Dermis blood vessel endothelial cell (primary cell): ENCODE data around the gene ZNF594. TPM values are rescaled to one million over a fixed set of nuclear protein-coding genes. Genes with fewer than 3 reads are reported as not detected.
"Not testable (repeated sequence)": the region's sequence is repeated elsewhere in the genome, so short reads cannot be mapped to it uniquely, and the experiment has no call there.

Experiments used
- DNase-seq: peaks from one replicate; pipeline ENCODE4 v3.0.0; 2010
- total RNA-seq: library from RNA; depleted of rRNA; stranded (reverse); fragments of >200 nt; gene quantifications from 2 replicates; pipeline ENCODE4 v1.2.3, GENCODE V29; 2014

ZNF594 gene
- total RNA-seq, 1 donor from 2014 or later: 3.4 TPM

DNA sequence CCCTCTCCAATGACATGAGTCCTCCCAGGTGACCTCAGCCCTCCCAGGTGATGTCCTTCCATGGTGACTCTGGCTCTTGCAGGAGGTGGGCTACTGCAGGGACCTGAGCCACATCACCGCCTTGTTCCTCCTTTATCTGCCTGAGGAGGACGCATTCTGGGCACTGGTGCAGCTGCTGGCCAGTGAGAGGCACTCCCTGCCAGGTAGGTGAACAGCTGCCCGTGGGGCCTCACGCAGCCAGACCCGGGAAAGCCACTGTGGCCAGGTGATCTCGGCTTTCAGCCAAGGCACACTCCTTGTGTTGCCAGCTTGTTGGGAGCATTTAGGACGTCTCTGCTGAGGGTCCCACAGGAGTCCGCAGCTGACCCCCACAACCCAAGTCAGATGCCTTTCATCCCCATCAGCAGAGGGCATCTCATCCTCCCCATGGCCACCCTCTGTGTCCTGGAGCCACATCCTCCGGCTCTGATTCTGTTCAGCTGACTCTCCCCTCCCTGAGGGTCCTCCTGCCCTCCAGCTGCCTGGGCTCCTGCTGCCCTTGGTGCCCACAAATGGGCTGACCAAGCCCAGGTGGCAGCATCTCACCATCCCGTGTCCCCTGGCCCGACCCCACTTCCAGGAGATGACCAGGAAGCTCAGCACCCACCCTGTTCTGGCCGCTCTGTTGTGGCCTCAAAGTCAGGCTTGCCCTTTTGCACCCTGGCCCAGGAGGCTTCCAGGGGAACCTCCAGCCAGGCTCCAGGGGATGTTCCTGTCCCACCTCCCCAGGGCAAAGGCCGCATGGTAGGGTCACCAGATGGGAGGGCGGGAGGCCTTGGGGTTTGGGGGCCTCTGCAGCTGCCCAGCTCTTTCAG is 55.7 kb downstream of the ZNF594 start:
- no peak for DNase-seq

DNA sequence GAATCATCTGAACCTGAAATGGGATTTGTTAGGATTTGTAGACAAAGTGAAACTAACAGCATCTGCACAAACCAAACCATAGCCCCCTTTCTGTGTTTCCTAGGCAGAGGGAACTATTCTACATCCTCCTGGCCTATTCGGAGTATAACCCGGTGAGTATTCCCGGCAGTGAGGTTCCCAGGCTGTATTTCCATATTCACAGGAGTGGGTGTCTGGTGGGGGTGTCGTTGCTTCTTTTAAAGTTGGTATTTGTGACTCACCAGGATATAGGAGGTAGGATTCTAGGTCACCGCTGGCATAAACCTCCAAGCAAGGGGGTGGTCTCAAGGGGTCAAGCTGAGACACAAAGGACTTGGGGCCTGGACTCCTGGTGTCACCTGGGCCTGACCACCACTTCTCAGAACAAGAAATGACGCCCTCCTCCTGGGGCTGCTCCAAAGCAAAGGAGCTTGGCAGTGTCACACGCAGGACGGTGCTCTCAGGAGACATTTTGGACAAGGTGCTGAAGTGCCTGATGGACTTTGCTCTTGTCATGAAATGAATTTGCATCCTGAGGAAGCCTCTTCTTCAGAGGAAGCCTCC is 56.4 kb downstream of the ZNF594 start:
- DNase-seq: not testable (repeated sequence)

DNA sequence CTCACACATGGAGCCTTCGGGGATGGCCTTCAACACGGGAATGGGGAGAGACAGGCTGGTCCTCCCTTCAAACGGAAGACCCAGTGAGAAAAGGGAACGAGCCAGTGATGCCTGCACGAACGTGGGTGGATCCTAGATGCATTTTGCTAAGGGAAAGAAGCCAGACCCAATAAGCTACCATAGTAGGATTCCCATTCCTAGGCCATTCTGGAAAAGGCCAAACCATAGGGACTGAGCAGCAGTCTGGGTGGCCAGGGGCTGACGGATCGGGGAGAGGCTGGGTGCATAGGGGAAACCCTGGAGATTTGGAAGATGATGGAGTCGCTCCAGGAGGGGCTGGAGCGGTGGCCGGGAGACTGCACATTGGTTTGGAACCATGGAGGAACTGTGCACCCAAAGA is 57.1 kb downstream of the ZNF594 start:
- not testable (repeated sequence) for DNase-seq

DNA sequence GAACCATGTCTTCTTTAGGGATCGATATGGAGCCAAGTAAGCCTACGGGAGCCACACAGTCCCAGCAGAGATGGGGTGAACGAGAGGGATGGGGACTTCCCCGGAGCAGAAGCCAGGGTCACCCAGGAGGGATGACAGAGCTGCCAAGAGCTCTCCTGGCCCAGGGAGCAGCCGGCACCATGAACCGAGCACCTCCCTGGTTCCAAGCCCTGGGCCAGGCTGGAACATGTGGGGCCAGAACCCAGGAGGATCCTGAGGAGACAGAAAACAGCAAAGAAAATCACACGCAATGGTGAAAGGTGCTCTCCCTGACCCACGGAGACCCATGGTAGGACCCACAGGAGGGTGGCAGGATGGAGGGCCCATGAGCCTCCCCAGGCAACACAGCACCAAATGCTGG is 57.7 kb downstream of the ZNF594 start:
- not testable (repeated sequence) for DNase-seq

DNA sequence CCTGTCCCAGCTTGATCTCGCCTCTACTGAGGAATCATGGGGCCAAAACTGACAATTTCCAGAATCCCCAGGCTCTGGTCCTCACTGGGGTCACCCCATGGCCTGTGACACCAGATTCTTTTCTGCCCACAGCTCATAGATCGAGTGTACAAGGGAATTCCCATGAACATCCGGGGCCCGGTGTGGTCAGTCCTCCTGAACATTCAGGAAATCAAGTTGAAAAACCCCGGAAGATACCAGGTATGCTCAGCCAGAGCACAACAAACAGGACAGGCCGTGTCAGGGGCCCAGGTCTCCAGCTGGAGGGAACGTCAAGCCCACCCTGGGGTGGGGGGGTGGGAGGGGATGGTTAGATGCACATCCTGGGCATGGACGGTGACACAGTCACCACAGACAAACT is 58.4 kb downstream of the ZNF594 start:
- no peak for DNase-seq

DNA sequence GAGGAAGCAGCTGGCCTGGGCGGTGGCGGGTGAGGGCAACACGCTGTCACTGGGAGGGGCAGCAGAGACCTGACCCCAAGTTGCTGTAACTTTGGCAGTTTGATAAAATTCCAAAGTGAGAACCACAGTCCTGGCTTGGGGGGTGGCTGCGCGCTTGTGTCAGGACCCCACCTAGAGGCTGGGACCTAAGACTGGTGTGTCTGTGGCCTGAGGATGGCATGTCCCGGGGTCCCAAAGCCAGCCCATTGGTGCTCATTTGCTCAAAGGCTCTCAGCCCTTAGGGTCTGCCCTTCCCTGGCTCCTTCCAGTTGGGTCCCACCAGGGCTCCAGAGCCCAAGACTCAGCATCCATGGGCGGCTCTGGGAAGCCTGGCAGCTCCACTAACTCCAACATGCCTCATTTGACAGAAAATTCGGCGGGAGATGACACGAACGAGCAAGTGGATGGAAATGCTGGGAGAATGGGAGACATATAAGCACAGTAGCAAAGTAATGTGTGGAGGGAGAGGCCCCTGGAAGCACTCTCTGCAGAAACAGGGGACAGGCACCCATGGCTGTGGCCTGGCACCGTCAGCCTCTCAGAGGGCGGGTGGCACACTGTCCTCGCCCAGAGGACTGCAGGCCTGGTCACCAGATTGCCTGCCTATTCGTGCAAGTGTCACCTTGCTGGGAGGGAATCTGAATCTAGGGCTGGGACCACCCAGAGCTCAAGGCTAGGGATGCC is 59.0 kb downstream of the ZNF594 start:
- DNase-seq: not testable (repeated sequence)

DNA sequence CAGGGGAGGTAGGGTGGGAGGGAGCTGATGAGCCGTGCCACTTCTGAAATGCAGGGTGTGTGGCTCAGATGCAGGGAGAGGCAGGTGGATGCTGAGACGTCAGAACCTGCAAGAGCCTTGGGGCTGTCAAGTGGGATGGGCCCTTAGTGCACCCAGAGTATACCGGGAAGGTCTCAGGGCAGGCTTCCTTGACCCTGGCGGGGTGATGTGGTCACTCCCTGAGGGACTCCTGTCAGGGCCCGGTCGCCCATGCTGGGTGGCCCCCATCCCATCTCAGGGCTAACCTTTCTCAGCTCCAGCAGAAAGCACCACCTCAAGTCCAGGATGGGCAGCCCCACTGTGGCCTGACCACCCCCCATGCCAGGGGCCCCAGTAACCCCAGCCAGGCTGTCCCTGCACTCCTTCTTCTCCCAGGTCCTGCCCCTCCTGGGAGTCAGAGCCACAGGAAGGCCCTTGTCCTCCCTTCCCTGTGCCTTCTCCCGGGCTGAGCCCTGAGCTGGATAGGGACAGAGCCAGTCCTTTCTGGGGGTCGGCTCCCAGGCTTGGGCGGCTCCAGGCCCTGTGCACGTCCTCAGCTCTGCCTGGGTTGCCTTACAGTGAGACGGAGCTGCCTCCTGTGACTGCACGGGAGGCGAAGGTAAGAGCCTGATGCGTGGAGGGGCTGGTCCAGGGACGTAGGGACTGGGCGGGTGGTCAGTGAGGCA is 59.7 kb downstream of the ZNF594 start:
- DNase-seq: not testable (repeated sequence)

DNA sequence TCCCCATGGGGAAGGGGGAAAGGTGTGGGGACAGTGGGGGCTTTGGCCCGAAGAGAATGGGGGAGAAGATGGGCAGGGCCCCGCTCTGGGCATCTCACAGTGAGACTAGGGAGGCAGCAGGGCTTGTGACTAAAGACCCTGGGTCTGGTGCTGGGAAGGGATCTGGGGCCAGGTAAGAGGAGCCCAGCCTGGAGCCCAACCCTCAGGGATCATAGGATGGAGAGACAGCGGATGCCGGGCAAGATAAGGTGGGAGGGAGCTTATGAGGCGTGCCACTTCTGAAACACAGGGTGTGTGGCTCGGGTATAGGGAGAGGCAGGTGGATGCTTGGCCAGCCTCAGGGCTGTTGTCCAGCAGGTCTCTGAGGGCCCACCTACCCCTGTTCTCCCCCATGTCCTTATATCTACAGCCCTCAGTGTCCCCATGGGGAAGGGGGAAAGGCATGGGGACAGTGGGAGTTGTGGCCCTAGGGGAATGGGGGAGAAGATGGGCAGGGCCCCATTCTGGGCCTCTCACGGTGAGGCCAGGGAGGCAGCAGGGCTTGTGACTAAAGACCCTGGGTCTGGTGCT is 60.4 kb downstream of the ZNF594 start:
- DNase-seq: no peak

DNA sequence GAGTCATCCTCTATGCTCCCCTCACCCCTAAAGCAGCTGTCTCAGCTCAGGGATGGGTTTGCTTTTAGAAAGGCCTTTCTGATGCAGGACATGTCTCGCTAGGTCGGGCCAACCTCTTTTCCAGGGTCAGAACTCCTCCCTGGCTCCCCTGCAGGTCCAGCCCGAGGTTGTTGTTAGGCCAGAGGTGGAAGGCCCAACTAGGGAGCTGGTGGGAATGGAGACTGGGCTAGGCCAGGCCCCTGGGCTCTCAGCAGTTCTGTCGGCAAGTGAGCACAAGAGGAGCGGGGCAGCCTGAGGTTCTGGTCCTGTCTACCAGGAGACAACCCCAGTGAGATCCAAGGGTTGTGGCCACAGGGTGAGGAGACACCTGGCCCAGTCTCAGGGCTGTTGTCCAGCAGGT is 61.0 kb downstream of the ZNF594 start:
- not testable (repeated sequence) for DNase-seq

DNA sequence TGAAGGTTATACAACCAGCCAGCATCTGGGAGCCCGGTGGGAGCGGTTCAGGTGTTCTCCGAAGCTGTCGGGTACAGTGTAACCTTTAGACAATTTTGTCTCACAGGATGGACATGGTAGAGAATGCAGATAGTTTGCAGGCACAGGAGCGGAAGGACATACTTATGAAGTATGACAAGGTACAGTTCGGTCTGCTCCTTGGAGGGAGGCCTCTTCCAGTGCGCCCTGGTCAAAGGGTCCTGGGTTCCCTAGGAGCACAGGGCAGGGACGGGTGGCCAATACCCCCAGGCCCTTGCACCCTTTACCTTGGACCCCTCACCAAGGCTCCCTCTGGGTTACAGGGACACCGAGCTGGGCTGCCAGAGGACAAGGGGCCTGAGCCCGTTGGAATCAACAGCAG is 61.4 kb downstream of the ZNF594 start:
- not testable (repeated sequence) for DNase-seq

DNA sequence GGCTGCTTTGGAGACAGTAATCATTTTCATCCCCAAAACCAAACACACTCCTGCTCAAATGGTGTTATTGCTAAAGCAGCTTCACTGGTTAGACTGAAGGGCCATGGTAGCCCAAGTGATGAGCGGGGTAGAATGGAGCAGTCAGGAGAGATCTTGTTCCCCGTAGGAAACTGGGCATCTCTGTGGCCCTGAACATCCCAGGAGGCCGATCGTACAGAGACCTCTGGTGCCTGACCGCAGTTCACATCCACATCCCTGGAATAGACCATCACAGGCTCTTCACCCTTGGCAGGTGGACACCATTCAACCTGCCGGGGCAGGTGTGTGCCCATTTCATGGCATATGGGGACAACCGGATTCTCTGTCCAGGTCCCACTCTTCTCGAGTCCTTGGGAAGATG is 61.9 kb downstream of the ZNF594 start:
- DNase-seq: not testable (repeated sequence)

Other genes with a start within 250 kb of the ZNF594 start
- 298 and 729 TPM in 2 replicates for gene PFN1, start 243.3 kb downstream of the ZNF594 start, total RNA-seq
- gene ENO3, start 240.7 kb downstream of the ZNF594 start, total RNA-seq: 3.3 and 7.0 TPM in 2 replicates
- 57.5 and 64.1 TPM in 2 replicates for gene SPAG7, start 224.1 kb downstream of the ZNF594 start, total RNA-seq
- 4.9 and 11.4 TPM in 2 replicates for gene CAMTA2, start 204.2 kb downstream of the ZNF594 start, total RNA-seq
- 0.33 and 0.34 TPM in 2 replicates for gene INCA1, start 194.3 kb downstream of the ZNF594 start, total RNA-seq
- gene KIF1C, start 193.9 kb downstream of the ZNF594 start, total RNA-seq: 105 and 189 TPM in 2 replicates
- 0.17 and 0.47 TPM in 2 replicates for gene SLC52A1, start 156.4 kb downstream of the ZNF594 start, total RNA-seq
- gene ZFP3, start 113.4 kb downstream of the ZNF594 start, total RNA-seq: 1.9 and 2.0 TPM in 2 replicates
- gene ZNF232, start 80.0 kb downstream of the ZNF594 start, total RNA-seq: 6.2 and 6.3 TPM in 2 replicates
- gene USP6, start 75.8 kb downstream of the ZNF594 start, total RNA-seq: 0.05 TPM in 1 of 2 replicates, not detected in the other
- gene SCIMP, start 43.0 kb upstream of the ZNF594 start, total RNA-seq: not detected in 2 replicates
- 53.9 and 72.3 TPM in 2 replicates for gene RABEP1, start 90.4 kb upstream of the ZNF594 start, total RNA-seq
- gene NUP88, start 227.8 kb upstream of the ZNF594 start, total RNA-seq: 99.9 and 106 TPM in 2 replicates
- 29.1 and 55.6 TPM in 2 replicates for gene RPAIN, start 228.3 kb upstream of the ZNF594 start, total RNA-seq
- gene C1QBP, start 247.3 kb upstream of the ZNF594 start, total RNA-seq: 246 and 318 TPM in 2 replicates